ENCODE data around the gene SCN1B. TPM values are rescaled to one million over a fixed set of nuclear protein-coding genes. Genes with fewer than 3 reads are reported as not detected.

SCN1B gene
- total and polyA plus RNA-seq, 3 experiments from 2014 or later, result 1.1 to 1.9 (median 1.3) TPM

- H3K4me3 Mint-ChIP-seq, result no peak overlapping the region
- no peaks in the 10 kb centered on the region for H3K36me3 ChIP-seq (ENCODE audit: insufficient read depth, low read length)
- H3K27me3 ChIP-seq (ENCODE audit: insufficient read depth, low read length, poor library complexity, severe bottlenecking), result no peaks in the 10 kb centered on the region
- ChIA-PET POLR2A (no interaction called here), CTCF (interaction anchor here (1.4 kb wide), 1 partner anchor 22 kb away, joined by 3 read pairs; no protein-coding TSS in a partner anchor)
- no peaks in the 10 kb centered on the region for H3K36me3 Mint-ChIP-seq
- no peak overlapping the region for H3K27ac ChIP-seq (ENCODE audit: low read depth, low read length)
- peaks cover 4 to 8% (median 7%) of the 10 kb centered on the region in 3 donors for H3K4me1 Mint-ChIP-seq
- no peaks in the 10 kb centered on the region for H3K9me3 ChIP-seq (ENCODE audit: low read length)
- no peaks in the 10 kb centered on the region for H3K9me3 Mint-ChIP-seq
- no peak for DNase-seq
- H3K27me3 Mint-ChIP-seq, result peaks cover 0 to 3% of the 10 kb centered on the region in 2 donors
- H3K4me1 ChIP-seq (ENCODE audit: insufficient read depth, low read length), result peaks cover 8% of the 10 kb centered on the region
- peak overlapping the region in 3 of 8 donors; percentile 28 to 68 (median 36) for H3K27ac Mint-ChIP-seq
- no peak overlapping the region for H3K4me3 ChIP-seq (ENCODE audit: low read length)
These were observed 33.9 kb downstream of the SCN1B start for GRCh38 chr19:35063940-35064818.

GRCh38 chr19:35065574-35065973 is 35.3 kb downstream of the SCN1B start:
- H3K9me3 ChIP-seq (ENCODE audit: low read length), result no peaks in the 10 kb centered on the region
- CTCF ChIA-PET, result interaction anchor here (1.5 to 2.2 kb wide), 3 partner anchors 11 to 52 kb away, joined by 4 to 10 read pairs (median 5); no protein-coding TSS in a partner anchor
- H3K36me3 ChIP-seq (ENCODE audit: insufficient read depth, low read length), result no peaks in the 10 kb centered on the region
- no peak overlapping the region for H3K4me3 ChIP-seq (ENCODE audit: low read length)
- Mint-ChIP-seq H3K4me3 (no peak overlapping the region), H3K27me3 (peaks cover 0 to 1% of the 10 kb centered on the region in 2 donors), H3K27ac (peak overlapping the region in 1 of 8 donors; percentile 38), H3K36me3 (peaks cover 0 to 1% (median 0%) of the 10 kb centered on the region in 3 donors), H3K9me3 (peaks cover 0 to 5% (median 0%) of the 10 kb centered on the region in 5 donors), H3K4me1 (peaks cover 4 to 8% (median 7%) of the 10 kb centered on the region in 3 donors)
- peaks cover 8% of the 10 kb centered on the region for H3K4me1 ChIP-seq (ENCODE audit: insufficient read depth, low read length)
- no peak overlapping the region for H3K27ac ChIP-seq (ENCODE audit: low read depth, low read length)
- no peak for DNase-seq
- POLR2A ChIA-PET, result no interaction called here
- H3K27me3 ChIP-seq (ENCODE audit: insufficient read depth, low read length, poor library complexity, severe bottlenecking), result no peaks in the 10 kb centered on the region

- Mint-ChIP-seq H3K27me3 (peaks cover 0 to 1% of the 10 kb centered on the region in 2 donors), H3K27ac (peak overlapping the region in 1 of 8 donors; percentile 74), H3K4me3 (no peak overlapping the region), H3K36me3 (peaks cover 0 to 3% (median 0%) of the 10 kb centered on the region in 3 donors), H3K9me3 (peaks cover 0 to 6% (median 0%) of the 10 kb centered on the region in 5 donors), H3K4me1 (peaks cover 4 to 8% (median 7%) of the 10 kb centered on the region in 3 donors)
- no peak overlapping the region for H3K27ac ChIP-seq (ENCODE audit: low read depth, low read length)
- no peaks in the 10 kb centered on the region for H3K27me3 ChIP-seq (ENCODE audit: insufficient read depth, low read length, poor library complexity, severe bottlenecking)
- ChIA-PET CTCF (interaction anchor here (0.7 to 2.2 kb wide), 12 partner anchors 12 to 260 kb away, joined by 3 to 13 read pairs (median 4); no protein-coding TSS in a partner anchor), POLR2A (interaction anchor here (0.5 kb wide), 1 partner anchor 830 kb away, joined by 3 read pairs; no protein-coding TSS in a partner anchor)
- DNase-seq, result no peak
- no peaks in the 10 kb centered on the region for H3K9me3 ChIP-seq (ENCODE audit: low read length)
- no peaks in the 10 kb centered on the region for H3K36me3 ChIP-seq (ENCODE audit: insufficient read depth, low read length)
- H3K4me3 ChIP-seq (ENCODE audit: low read length), result no peak overlapping the region
- peaks cover 8% of the 10 kb centered on the region for H3K4me1 ChIP-seq (ENCODE audit: insufficient read depth, low read length)
These were observed 35.9 kb downstream of the SCN1B start for GRCh38 chr19:35066121-35066520.

- Histone ChIP-seq H3K4me1 (ENCODE audit: insufficient read depth, low read length) (peaks cover 8% of the 10 kb centered on the region), H3K36me3 (ENCODE audit: insufficient read depth, low read length) (no peaks in the 10 kb centered on the region), H3K4me3 (ENCODE audit: low read length) (no peak overlapping the region), H3K27me3 (ENCODE audit: insufficient read depth, low read length, poor library complexity, severe bottlenecking) (no peaks in the 10 kb centered on the region), H3K9me3 (ENCODE audit: low read length) (no peaks in the 10 kb centered on the region), H3K27ac (ENCODE audit: low read depth, low read length) (no peak overlapping the region)
- Mint-ChIP-seq H3K9me3 (peaks cover 0 to 6% (median 0%) of the 10 kb centered on the region in 5 donors), H3K27ac (peak overlapping the region in 5 of 8 donors; percentile 36 to 68 (median 64)), H3K4me1 (peaks cover 4 to 8% (median 7%) of the 10 kb centered on the region in 3 donors), H3K27me3 (no peaks in the 10 kb centered on the region), H3K4me3 (peak overlapping the region in 2 of 7 donors; percentile 19), H3K36me3 (peaks cover 0 to 3% (median 0%) of the 10 kb centered on the region in 3 donors)
- ChIA-PET POLR2A (interaction anchor here (0.5 kb wide), 2 partner anchors 38 to 830 kb away, joined by 3 read pairs; no protein-coding TSS in a partner anchor), CTCF (interaction anchor here (0.7 to 2.2 kb wide), 24 partner anchors 12 to 498 kb away, joined by 3 to 13 read pairs (median 4); no protein-coding TSS in a partner anchor)
- DNase-seq, result peak; percentile 77 to 91 (median 83)
These were observed 36.7 kb downstream of the SCN1B start for GRCh38 chr19:35066691-35067563.

GRCh38 chr19:35068941-35069634 is 38.8 kb downstream of the SCN1B start:
- H3K4me3 ChIP-seq (ENCODE audit: low read length), result no peak overlapping the region
- ChIA-PET CTCF (interaction anchor here (1.0 to 2.0 kb wide), 5 partner anchors 14 to 426 kb away, joined by 3 to 8 read pairs (median 4); partner anchors contain the start of gene FXYD7), POLR2A (interaction anchor here (0.6 kb wide), 1 partner anchor 142 kb away, joined by 3 read pairs; no protein-coding TSS in a partner anchor)
- DNase-seq, result no peak
- Mint-ChIP-seq H3K36me3 (peaks cover 0 to 3% (median 0%) of the 10 kb centered on the region in 3 donors), H3K9me3 (peaks cover 0 to 6% (median 0%) of the 10 kb centered on the region in 5 donors), H3K4me3 (no peak overlapping the region), H3K4me1 (peaks cover 4 to 8% (median 7%) of the 10 kb centered on the region in 3 donors), H3K27ac (no peak overlapping the region), H3K27me3 (no peaks in the 10 kb centered on the region)
- no peaks in the 10 kb centered on the region for H3K9me3 ChIP-seq (ENCODE audit: low read length)
- no peaks in the 10 kb centered on the region for H3K36me3 ChIP-seq (ENCODE audit: insufficient read depth, low read length)
- H3K27me3 ChIP-seq (ENCODE audit: insufficient read depth, low read length, poor library complexity, severe bottlenecking), result no peaks in the 10 kb centered on the region
- H3K27ac ChIP-seq (ENCODE audit: low read depth, low read length), result no peak overlapping the region
- H3K4me1 ChIP-seq (ENCODE audit: insufficient read depth, low read length), result peaks cover 8% of the 10 kb centered on the region

- ChIA-PET CTCF (interaction anchor here (1.0 to 2.0 kb wide), 6 partner anchors 13 to 187 kb away, joined by 3 to 7 read pairs (median 4); partner anchors contain the start of gene FXYD7), POLR2A (no interaction called here)
- Mint-ChIP-seq H3K4me3 (no peak overlapping the region), H3K9me3 (peaks cover 0 to 6% (median 0%) of the 10 kb centered on the region in 5 donors), H3K27me3 (no peaks in the 10 kb centered on the region), H3K27ac (no peak overlapping the region), H3K4me1 (peaks cover 4 to 8% (median 7%) of the 10 kb centered on the region in 3 donors), H3K36me3 (peaks cover 0 to 3% (median 0%) of the 10 kb centered on the region in 3 donors)
- Histone ChIP-seq H3K9me3 (ENCODE audit: low read length) (no peaks in the 10 kb centered on the region), H3K27ac (ENCODE audit: low read depth, low read length) (no peak overlapping the region), H3K36me3 (ENCODE audit: insufficient read depth, low read length) (no peaks in the 10 kb centered on the region), H3K4me1 (ENCODE audit: insufficient read depth, low read length) (peaks cover 8% of the 10 kb centered on the region), H3K27me3 (ENCODE audit: insufficient read depth, low read length, poor library complexity, severe bottlenecking) (no peaks in the 10 kb centered on the region), H3K4me3 (ENCODE audit: low read length) (no peak overlapping the region)
- no peak for DNase-seq
These were observed 39.4 kb downstream of the SCN1B start for GRCh38 chr19:35069696-35070095.

- Mint-ChIP-seq H3K36me3 (peaks cover 0 to 3% (median 0%) of the 10 kb centered on the region in 3 donors), H3K4me3 (no peak overlapping the region), H3K27ac (no peak overlapping the region), H3K27me3 (no peaks in the 10 kb centered on the region), H3K9me3 (peaks cover 0 to 6% (median 0%) of the 10 kb centered on the region in 5 donors), H3K4me1 (peaks cover 4 to 8% (median 7%) of the 10 kb centered on the region in 3 donors)
- Histone ChIP-seq H3K36me3 (ENCODE audit: insufficient read depth, low read length) (no peaks in the 10 kb centered on the region), H3K4me1 (ENCODE audit: insufficient read depth, low read length) (peaks cover 8% of the 10 kb centered on the region), H3K4me3 (ENCODE audit: low read length) (no peak overlapping the region), H3K27ac (ENCODE audit: low read depth, low read length) (no peak overlapping the region), H3K9me3 (ENCODE audit: low read length) (no peaks in the 10 kb centered on the region), H3K27me3 (ENCODE audit: insufficient read depth, low read length, poor library complexity, severe bottlenecking) (no peaks in the 10 kb centered on the region)
- ChIA-PET CTCF (interaction anchor here (1.0 to 2.0 kb wide), 5 partner anchors 14 to 186 kb away, joined by 3 to 7 read pairs (median 4); partner anchors contain the start of gene FXYD7), POLR2A (interaction anchor here (1.1 kb wide), 1 partner anchor 12 kb away, joined by 3 read pairs; no protein-coding TSS in a partner anchor)
- no peak for DNase-seq
These were observed 40.2 kb downstream of the SCN1B start for GRCh38 chr19:35070471-35070870.
